Measurements from ENCODE around the gene PCDHGA8. TPM values are rescaled to one million over a fixed set of nuclear protein-coding genes. Genes with fewer than 3 reads are reported as not detected.
"Not testable (repeated sequence)": the region's sequence is repeated elsewhere in the genome, so short reads cannot be mapped to it uniquely, and the experiment has no call there.

Gene PCDHGA8
- polyA plus RNA-seq, 3 donors, result 0.78 to 0.85 (median 0.81) TPM

DNA sequence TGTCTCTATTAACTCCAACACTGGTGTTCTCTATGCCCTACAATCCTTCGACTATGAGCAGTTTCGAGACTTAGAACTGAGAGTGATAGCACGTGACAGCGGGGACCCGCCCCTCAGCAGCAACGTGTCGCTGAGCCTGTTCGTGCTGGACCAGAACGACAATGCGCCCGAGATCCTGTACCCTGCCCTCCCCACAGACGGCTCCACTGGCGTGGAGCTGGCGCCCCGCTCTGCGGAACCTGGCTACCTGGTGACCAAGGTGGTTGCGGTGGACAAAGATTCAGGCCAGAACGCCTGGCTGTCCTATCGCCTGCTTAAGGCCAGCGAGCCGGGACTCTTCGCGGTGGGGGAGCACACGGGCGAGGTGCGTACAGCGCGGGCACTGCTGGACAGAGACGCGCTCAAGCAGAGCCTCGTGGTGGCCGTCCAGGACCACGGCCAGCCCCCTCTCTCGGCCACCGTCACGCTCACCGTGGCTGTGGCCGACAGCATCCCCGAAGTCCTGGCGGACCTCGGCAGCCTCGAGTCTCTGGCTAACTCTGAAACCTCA, 30.4 kb downstream of the PCDHGA8 start:
- no peak for DNase-seq

DNA sequence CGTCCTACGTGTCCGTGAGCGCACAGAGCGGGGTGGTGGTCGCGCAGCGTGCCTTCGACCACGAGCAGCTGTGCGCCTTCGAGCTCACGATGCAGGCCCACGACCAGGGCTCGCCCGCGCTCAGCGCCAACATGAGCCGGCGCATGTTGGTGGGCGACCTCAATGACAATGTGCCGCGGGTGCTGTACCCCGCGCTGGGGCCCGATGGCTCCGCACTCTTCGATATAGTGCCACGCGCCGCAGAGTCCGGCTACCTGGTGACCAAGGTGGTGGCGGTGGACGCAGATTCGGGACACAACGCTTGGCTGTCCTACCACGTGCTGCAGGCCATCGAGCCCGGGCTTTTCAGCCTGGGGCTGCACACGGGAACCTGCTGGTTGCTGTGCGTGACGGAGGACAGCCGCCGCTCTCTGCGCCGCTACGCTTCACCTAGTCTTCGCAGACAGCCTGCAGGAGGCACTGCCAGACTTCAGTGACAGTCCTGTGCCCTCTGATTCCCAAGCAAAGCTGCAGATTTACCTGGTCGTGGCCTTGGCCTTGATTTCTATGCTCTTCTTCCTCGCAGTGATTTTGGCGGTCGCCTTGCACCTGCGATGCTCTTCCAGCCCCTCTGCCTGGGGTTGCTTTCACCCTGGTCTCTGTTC, 35.5 kb downstream of the PCDHGA8 start:
- DNase-seq, result no peak

DNA sequence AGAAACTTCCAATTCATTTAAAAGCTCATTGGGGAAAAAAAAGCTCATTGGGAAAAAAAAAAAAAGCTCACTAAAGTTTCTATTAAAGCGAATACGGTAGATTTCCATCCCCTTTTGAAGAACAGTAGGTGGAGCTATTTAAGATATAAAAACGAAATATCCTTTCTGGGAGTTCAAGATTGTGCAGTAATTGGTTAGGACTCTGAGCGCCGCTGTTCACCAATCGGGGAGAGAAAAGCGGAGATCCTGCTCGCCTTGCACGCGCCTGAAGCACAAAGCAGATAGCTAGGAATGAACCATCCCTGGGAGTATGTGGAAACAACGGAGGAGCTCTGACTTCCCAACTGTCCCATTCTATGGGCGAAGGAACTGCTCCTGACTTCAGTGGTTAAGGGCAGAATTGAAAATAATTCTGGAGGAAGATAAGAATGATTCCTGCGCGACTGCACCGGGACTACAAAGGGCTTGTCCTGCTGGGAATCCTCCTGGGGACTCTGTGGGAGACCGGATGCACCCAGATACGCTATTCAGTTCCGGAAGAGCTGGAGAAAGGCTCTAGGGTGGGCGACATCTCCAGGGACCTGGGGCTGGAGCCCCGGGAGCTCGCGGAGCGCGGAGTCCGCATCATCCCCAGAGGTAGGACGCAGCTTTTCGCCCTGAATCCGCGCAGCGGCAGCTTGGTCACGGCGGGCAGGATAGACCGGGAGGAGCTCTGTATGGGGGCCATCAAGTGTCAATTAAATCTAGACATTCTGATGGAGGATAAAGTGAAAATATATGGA, 38.1 kb downstream of the PCDHGA8 start, which contains the start of gene PCDHGA12:
TSS of gene PCDHGA12 (plus strand) at position 176 of the 782 bp plus-strand sequence. CDS start at position 429, 253 bp downstream.
- DNase-seq, result peak; percentile 17

DNA sequence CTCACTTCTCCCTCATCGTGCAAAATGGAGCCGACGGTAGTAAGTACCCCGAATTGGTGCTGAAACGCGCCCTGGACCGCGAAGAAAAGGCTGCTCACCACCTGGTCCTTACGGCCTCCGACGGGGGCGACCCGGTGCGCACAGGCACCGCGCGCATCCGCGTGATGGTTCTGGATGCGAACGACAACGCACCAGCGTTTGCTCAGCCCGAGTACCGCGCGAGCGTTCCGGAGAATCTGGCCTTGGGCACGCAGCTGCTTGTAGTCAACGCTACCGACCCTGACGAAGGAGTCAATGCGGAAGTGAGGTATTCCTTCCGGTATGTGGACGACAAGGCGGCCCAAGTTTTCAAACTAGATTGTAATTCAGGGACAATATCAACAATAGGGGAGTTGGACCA, 38.9 kb downstream of the PCDHGA8 start:
- no peak for DNase-seq

DNA sequence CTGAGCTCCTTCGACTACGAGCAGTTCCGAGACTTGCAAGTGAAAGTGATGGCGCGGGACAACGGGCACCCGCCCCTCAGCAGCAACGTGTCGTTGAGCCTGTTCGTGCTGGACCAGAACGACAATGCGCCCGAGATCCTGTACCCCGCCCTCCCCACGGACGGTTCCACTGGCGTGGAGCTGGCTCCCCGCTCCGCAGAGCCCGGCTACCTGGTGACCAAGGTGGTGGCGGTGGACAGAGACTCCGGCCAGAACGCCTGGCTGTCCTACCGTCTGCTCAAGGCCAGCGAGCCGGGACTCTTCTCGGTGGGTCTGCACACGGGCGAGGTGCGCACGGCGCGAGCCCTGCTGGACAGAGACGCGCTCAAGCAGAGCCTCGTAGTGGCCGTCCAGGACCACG, 39.9 kb downstream of the PCDHGA8 start:
- not testable (repeated sequence) for DNase-seq

DNA sequence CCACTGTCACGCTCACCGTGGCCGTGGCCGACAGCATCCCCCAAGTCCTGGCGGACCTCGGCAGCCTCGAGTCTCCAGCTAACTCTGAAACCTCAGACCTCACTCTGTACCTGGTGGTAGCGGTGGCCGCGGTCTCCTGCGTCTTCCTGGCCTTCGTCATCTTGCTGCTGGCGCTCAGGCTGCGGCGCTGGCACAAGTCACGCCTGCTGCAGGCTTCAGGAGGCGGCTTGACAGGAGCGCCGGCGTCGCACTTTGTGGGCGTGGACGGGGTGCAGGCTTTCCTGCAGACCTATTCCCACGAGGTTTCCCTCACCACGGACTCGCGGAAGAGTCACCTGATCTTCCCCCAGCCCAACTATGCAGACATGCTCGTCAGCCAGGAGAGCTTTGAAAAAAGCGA, 40.3 kb downstream of the PCDHGA8 start:
- DNase-seq, result not testable (repeated sequence)

DNA sequence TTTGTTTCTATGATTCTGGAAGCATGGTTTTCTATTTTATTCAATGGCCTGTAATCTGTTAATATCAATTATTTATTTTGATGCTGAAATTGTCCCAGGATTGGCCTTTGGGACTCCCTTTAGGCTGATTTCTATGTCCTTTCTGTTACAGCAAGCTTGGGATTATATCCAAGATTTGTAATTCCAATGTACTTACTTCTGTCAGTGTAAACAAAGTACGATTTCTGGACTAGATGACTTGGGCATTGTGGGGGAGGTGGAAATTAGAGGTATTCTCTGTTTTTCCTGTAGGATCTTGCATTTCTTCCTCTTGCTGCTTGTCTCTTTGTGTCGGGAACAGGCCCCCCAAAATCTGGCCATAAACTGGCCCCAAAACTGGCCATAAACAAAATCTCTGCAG, 41.6 kb downstream of the PCDHGA8 start:
- no peak for DNase-seq

DNA sequence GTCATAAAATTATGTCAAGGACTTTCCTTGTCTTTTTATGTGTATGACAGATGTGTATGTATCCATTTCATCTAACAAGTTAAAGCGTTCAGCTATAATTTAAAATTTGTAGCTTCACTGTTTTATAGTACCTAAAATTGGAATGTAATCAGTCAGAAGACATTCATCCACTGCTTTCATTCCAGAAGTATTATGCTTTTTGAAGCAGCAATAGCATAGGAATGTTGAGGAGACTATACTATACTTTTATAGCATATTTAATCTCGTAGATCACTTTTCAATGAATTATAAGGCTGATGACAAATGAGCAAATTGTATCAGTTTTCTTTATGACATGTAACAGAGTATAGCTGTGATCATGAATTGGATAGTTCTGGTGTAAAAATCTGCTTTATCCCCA, 44.8 kb downstream of the PCDHGA8 start:
- DNase-seq, result no peak

DNA sequence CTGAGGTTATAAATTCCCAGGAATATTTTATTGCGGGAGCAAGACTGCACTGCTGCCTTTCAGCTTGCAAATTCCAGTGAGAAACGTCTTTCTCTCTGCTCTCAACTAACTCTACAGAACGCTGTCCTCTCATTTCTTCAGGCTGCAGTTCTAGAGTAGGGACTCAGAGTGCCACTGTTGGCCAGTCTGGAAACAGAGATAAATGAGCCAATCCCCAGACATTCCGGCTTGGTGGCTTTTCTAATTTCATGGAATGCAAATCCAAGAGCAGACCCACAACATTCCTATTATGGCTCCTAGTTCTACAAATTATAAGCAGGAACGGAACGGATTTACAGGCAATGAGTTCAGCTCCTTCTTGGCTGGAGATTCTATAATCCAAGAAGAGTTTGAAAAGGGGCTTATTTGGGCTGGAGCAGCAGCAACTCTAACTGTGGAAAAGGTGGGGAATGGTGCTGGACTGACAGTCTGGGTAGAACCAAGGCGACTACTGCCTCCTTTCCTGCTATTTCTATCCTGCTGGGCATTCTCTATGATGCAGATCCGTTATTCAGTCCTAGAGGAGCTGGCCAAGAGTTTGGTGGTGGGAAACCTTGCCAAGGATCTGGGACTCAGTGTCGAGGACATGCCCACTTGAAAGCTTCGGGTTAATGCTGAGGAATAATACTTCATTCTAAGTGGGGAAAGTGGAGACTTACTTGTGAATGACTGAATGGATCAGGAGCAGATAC, 47.1 kb downstream of the PCDHGA8 start:
- no peak for DNase-seq

DNA sequence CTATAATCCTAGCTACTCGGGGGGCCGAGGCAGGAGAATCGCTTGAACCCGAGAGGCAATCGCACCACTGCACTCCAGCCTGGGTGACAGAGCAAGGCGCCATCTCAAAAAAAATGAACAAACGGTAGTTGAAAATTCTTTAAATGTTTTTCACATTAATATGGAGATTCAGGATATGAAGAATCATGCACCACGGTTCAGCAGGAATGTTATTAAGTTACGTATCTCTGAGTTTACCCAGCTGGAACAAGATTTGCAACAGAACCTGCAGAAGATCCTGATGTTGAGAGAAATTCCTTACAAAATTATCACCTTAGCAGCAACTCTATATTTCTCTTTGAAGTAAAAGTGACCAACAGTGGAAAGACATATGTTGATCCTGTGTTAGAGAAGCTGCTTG, 47.9 kb downstream of the PCDHGA8 start:
- no peak for DNase-seq

DNA sequence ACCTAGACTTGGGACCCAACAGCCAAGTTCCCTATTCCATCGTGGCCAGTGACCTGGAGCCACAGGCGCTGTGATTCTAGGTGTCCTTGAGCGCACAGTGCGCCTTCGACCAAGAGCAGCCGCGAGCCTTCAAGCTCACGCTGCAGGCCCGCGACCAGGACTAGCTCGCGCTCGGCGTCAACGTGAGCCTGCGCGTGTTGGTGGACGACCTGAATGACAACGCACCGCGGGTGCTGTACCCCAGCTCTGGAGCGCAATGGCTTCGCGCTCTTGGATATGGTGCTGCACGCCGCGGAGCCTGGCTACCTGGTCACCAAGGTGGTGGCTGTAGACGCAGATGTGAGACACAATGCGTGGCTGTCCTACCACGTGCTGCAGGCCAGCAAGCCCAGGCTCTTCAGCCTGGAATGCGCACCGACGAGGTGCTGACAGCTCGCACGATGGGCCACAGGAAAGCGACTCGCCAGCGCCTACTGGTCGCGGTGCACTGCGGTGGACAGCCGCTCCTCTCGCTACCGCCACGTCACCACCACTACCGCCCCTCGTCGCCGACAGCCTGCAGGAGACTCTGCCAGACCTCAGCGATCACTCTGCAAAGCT, 49.2 kb downstream of the PCDHGA8 start:
- DNase-seq, result no peak

Other genes with a start within 250 kb of the PCDHGA8 start
- 1 to 10 TPM; 1.6 to 3.1 (median 3.0) TPM for gene PCDHB6, start 242.6 kb upstream of the PCDHGA8 start, polyA plus RNA-seq (ENCODE audit: insufficient read length in 3 of 3)
- 1 to 10 TPM; 3.5 to 4.4 (median 4.2) TPM for gene PCDHB7, start 220.0 kb upstream of the PCDHGA8 start, polyA plus RNA-seq (ENCODE audit: insufficient read length in 3 of 3)
- gene PCDHB8, start 214.8 kb upstream of the PCDHGA8 start, polyA plus RNA-seq (ENCODE audit: insufficient read length in 3 of 3), result 1 to 10 TPM; 1.5 to 3.1 (median 2.1) TPM
- gene PCDHB16, start 210.2 kb upstream of the PCDHGA8 start, polyA plus RNA-seq (ENCODE audit: insufficient read length in 3 of 3), result 1 to 10 TPM; 5.1 to 7.4 (median 6.5) TPM
- 1 to 10 TPM; 3.4 to 4.5 (median 4.1) TPM for gene PCDHB9, start 205.5 kb upstream of the PCDHGA8 start, polyA plus RNA-seq (ENCODE audit: insufficient read length in 3 of 3)
- gene PCDHB10, start 200.3 kb upstream of the PCDHGA8 start, polyA plus RNA-seq (ENCODE audit: insufficient read length in 3 of 3), result 1 to 10 TPM; 4.9 to 6.6 (median 6.4) TPM
- 1 to 10 TPM; 3.8 to 6.5 (median 4.6) TPM for gene PCDHB11, start 193.0 kb upstream of the PCDHGA8 start, polyA plus RNA-seq (ENCODE audit: insufficient read length in 3 of 3)
- 1 to 10 TPM; 3.6 to 4.6 (median 4.5) TPM for gene PCDHB12, start 183.9 kb upstream of the PCDHGA8 start, polyA plus RNA-seq (ENCODE audit: insufficient read length in 3 of 3)
- 1 to 10 TPM; 6.4 to 7.5 (median 6.9) TPM for gene PCDHB13, start 178.7 kb upstream of the PCDHGA8 start, polyA plus RNA-seq (ENCODE audit: insufficient read length in 3 of 3)
- 10 to 100 TPM; 10.1 to 11.2 (median 10.2) TPM for gene PCDHB14, start 169.3 kb upstream of the PCDHGA8 start, polyA plus RNA-seq (ENCODE audit: insufficient read length in 3 of 3)
- 10 to 100 TPM; 14.3 to 15.2 (median 14.7) TPM for gene PCDHB15, start 147.2 kb upstream of the PCDHGA8 start, polyA plus RNA-seq (ENCODE audit: insufficient read length in 3 of 3)
- under 1 TPM in 2 of 3 donors, not detected in 1; 0.19 to 0.21 TPM for gene SLC25A2, start 88.6 kb upstream of the PCDHGA8 start, polyA plus RNA-seq (ENCODE audit: insufficient read length in 3 of 3)
- 100 to 1,000 TPM; 137 to 157 (median 148) TPM for gene TAF7, start 71.8 kb upstream of the PCDHGA8 start, polyA plus RNA-seq (ENCODE audit: insufficient read length in 3 of 3)
- gene PCDHGA1, start 62.1 kb upstream of the PCDHGA8 start, polyA plus RNA-seq (ENCODE audit: insufficient read length in 3 of 3), result 1 to 10 TPM in 2 of 3 donors, under 1 TPM in 1; 0.81 to 1.7 (median 1.0) TPM
- 1 to 10 TPM; 6.3 to 8.3 (median 6.4) TPM for gene PCDHGA2, start 53.9 kb upstream of the PCDHGA8 start, polyA plus RNA-seq (ENCODE audit: insufficient read length in 3 of 3)
- gene PCDHGA3, start 48.8 kb upstream of the PCDHGA8 start, polyA plus RNA-seq (ENCODE audit: insufficient read length in 3 of 3), result 1 to 10 TPM; 3.4 to 4.5 (median 3.8) TPM
- 1 to 10 TPM; 1.7 to 1.8 (median 1.7) TPM for gene PCDHGB1, start 42.5 kb upstream of the PCDHGA8 start, polyA plus RNA-seq (ENCODE audit: insufficient read length in 3 of 3)
- 1 to 10 TPM; 2.3 to 3.0 (median 2.4) TPM for gene PCDHGA4, start 37.6 kb upstream of the PCDHGA8 start, polyA plus RNA-seq (ENCODE audit: insufficient read length in 3 of 3)
- 1 to 10 TPM; 3.5 to 4.9 (median 3.6) TPM for gene PCDHGB2, start 32.6 kb upstream of the PCDHGA8 start, polyA plus RNA-seq (ENCODE audit: insufficient read length in 3 of 3)
- 1 to 10 TPM; 2.6 to 3.2 (median 2.6) TPM for gene PCDHGA5, start 28.5 kb upstream of the PCDHGA8 start, polyA plus RNA-seq (ENCODE audit: insufficient read length in 3 of 3)
- gene PCDHGB3, start 22.4 kb upstream of the PCDHGA8 start, polyA plus RNA-seq (ENCODE audit: insufficient read length in 3 of 3), result 1 to 10 TPM; 1.9 to 2.6 (median 2.5) TPM
- 1 to 10 TPM; 6.4 to 8.5 (median 7.9) TPM for gene PCDHGA6, start 18.7 kb upstream of the PCDHGA8 start, polyA plus RNA-seq (ENCODE audit: insufficient read length in 3 of 3)
- gene PCDHGA7, start 9.9 kb upstream of the PCDHGA8 start, polyA plus RNA-seq (ENCODE audit: insufficient read length in 3 of 3), result 1 to 10 TPM; 2.2 to 2.5 (median 2.5) TPM
- gene PCDHGB4, start 4.9 kb upstream of the PCDHGA8 start, polyA plus RNA-seq (ENCODE audit: insufficient read length in 3 of 3), result 1 to 10 TPM; 4.9 to 6.2 (median 6.2) TPM
- 10 to 100 TPM in 1 of 3 donors, 1 to 10 TPM in 2; 9.3 to 12.0 (median 9.7) TPM for gene PCDHGB5, start 5.3 kb downstream of the PCDHGA8 start, polyA plus RNA-seq (ENCODE audit: insufficient read length in 3 of 3)
- gene PCDHGA9, start 10.1 kb downstream of the PCDHGA8 start, polyA plus RNA-seq (ENCODE audit: insufficient read length in 3 of 3), result 1 to 10 TPM; 4.8 to 6.1 (median 5.5) TPM
- gene PCDHGB6, start 15.4 kb downstream of the PCDHGA8 start, polyA plus RNA-seq (ENCODE audit: insufficient read length in 3 of 3), result 1 to 10 TPM; 6.8 to 7.8 (median 7.3) TPM
- gene PCDHGA10, start 20.4 kb downstream of the PCDHGA8 start, polyA plus RNA-seq (ENCODE audit: insufficient read length in 3 of 3), result 1 to 10 TPM; 3.1 to 3.7 (median 3.4) TPM
- gene PCDHGB7, start 25.0 kb downstream of the PCDHGA8 start, polyA plus RNA-seq (ENCODE audit: insufficient read length in 3 of 3), result 10 to 100 TPM; 11.0 to 17.3 (median 16.1) TPM
- 1 to 10 TPM; 3.8 to 6.3 (median 4.9) TPM for gene PCDHGA11, start 28.4 kb downstream of the PCDHGA8 start, polyA plus RNA-seq (ENCODE audit: insufficient read length in 3 of 3)
- gene PCDHGA12, start 37.9 kb downstream of the PCDHGA8 start, polyA plus RNA-seq (ENCODE audit: insufficient read length in 3 of 3), result 1 to 10 TPM; 1.1 to 2.9 (median 1.8) TPM
- gene PCDHGC3, start 83.3 kb downstream of the PCDHGA8 start, polyA plus RNA-seq (ENCODE audit: insufficient read length in 3 of 3), result 100 to 1,000 TPM in 1 of 3 donors, 10 to 100 TPM in 2; 91.6 to 131 (median 92.5) TPM
- gene PCDHGC4, start 92.4 kb downstream of the PCDHGA8 start, polyA plus RNA-seq (ENCODE audit: insufficient read length in 3 of 3), result 1 to 10 TPM; 3.3 to 4.3 (median 3.8) TPM
- 1 to 10 TPM in 1 of 3 donors, under 1 TPM in 2; 0.40 to 1.1 (median 0.93) TPM for gene PCDHGC5, start 96.4 kb downstream of the PCDHGA8 start, polyA plus RNA-seq (ENCODE audit: insufficient read length in 3 of 3)
- 10 to 100 TPM; 70.6 to 81.0 (median 76.5) TPM for gene DIAPH1, start 226.4 kb downstream of the PCDHGA8 start, polyA plus RNA-seq (ENCODE audit: insufficient read length in 3 of 3)
- gene HDAC3, start 244.2 kb downstream of the PCDHGA8 start, polyA plus RNA-seq (ENCODE audit: insufficient read length in 3 of 3), result 100 to 1,000 TPM in 2 of 3 donors, 10 to 100 TPM in 1; 92.2 to 123 (median 118) TPM
- 1 to 10 TPM; 1.2 to 1.8 (median 1.4) TPM for gene RELL2, start 244.4 kb downstream of the PCDHGA8 start, polyA plus RNA-seq (ENCODE audit: insufficient read length in 3 of 3)